ENCODE results near the gene SENP5. TPM values are rescaled to one million over a fixed set of nuclear protein-coding genes. Genes with fewer than 3 reads are reported as not detected.

SENP5 gene
- total and polyA plus RNA-seq, 2 experiments from 2014 or later: 16.8 to 37.9 TPM

DNA sequence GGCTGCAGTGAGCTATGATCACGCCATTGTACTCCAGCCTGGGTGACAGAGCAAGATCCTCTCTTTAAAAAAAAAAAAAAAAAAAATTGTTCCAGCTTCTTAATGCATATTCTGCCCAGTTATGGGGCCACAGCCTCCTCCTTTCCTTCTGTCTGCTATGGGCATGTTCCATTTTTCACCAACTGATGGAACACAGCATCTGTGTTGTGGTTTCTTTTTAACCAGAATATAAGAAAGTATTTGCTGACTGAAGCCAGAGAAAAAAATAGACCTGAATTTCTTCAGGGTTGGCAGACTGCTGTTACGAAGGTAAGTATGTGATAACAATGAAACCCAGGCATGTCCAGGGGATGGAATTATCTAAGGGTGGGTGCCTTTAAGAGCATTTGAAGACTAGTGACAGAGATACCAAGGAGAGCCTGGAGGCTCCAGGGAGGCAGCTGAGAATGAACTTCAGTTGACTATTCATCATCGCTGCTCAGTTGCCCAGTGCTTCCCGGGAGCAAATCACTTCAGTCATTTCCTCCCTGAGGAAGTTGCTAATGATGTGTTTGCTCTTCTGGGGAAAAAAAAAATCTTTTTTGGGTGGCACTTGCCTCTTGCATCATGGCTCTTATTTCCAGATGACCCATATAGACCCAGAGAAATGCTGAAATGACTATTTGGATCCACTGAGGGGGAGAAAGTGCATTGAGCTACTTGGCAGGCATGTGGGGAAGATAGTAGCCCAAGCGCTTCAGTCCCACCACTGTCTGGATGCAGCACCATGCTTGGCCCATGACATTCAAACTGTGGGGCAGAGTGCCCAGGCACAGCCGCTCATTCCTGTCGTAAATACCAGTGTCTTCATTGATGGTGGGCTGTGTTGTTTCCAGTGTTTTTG, 60.1 kb downstream of the SENP5 start:
- WGBS (ENCODE audit: low lambda C conversion rate, missing lambda C conversion rate): 94% methylated on average over 7 of the region's 7 CpGs
- Histone ChIP-seq H3K9me2 (replicated peaks; ENCODE audit: insufficient read depth) (no peaks in the 10 kb centered on the region), H3K4me1 (ENCODE audit: insufficient read depth) (no peaks in the 10 kb centered on the region), H3K9me3 (ENCODE audit: low read depth) (no peaks in the 10 kb centered on the region), H2AFZ (no peak overlapping the region), H4K20me1 (ENCODE audit: insufficient read depth, poor library complexity, severe bottlenecking) (no peaks in the 10 kb centered on the region), H3K27me3 (no peaks in the 10 kb centered on the region), H3K4me3 (no peak overlapping the region), H3K27ac (no peak overlapping the region), H3K4me2 (no peak overlapping the region), H3K79me2 (no peaks in the 10 kb centered on the region), H3K36me3 (replicated peaks; ENCODE audit: insufficient read depth, low read depth) (peaks cover 5% of the 10 kb centered on the region)
- TF ChIP-seq, protein P1, sequence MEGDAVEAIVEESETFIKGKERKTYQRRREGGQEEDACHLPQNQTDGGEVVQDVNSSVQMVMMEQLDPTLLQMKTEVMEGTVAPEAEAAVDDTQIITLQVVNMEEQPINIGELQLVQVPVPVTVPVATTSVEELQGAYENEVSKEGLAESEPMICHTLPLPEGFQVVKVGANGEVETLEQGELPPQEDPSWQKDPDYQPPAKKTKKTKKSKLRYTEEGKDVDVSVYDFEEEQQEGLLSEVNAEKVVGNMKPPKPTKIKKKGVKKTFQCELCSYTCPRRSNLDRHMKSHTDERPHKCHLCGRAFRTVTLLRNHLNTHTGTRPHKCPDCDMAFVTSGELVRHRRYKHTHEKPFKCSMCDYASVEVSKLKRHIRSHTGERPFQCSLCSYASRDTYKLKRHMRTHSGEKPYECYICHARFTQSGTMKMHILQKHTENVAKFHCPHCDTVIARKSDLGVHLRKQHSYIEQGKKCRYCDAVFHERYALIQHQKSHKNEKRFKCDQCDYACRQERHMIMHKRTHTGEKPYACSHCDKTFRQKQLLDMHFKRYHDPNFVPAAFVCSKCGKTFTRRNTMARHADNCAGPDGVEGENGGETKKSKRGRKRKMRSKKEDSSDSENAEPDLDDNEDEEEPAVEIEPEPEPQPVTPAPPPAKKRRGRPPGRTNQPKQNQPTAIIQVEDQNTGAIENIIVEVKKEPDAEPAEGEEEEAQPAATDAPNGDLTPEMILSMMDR (IDR thresholded peaks at IDR 0.05; ENCODE audit: poor library complexity): no peak
- TF ChIP-seq EZH2phosphoT487 (IDR thresholded peaks at IDR 0.05; ENCODE audit: low read depth, severe bottlenecking, unreplicated experiment): no peak
- no peak for TF ChIP-seq EZH2 (IDR thresholded peaks at IDR 0.05; ENCODE audit: borderline replicate concordance)
- no peak for DNase-seq (ENCODE audit: low spot score)

DNA sequence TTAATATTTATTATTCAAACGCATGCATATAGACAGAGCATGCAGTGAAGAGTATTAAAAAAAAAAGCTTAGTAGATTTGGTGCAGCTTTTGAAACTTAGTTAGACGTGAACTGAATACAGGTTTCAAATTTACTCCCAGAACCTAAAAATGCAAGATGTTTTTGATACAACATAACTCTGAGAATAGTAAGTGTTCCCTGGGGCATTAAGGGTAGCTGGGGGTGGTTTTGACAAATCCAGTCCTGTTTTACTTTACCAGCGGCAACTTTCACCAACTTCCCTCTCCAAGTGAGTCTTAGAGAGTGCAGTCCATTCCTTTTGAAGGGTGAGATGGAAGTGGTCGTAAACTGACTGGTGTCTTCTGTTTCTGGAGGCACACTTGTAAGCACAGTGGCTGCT, 63.4 kb downstream of the SENP5 start:
- Histone ChIP-seq H3K4me1 (ENCODE audit: insufficient read depth) (no peaks in the 10 kb centered on the region), H3K4me2 (no peak overlapping the region), H3K27me3 (no peaks in the 10 kb centered on the region), H2AFZ (no peak overlapping the region), H3K4me3 (no peak overlapping the region), H3K36me3 (replicated peaks; ENCODE audit: insufficient read depth, low read depth) (no peaks in the 10 kb centered on the region), H4K20me1 (ENCODE audit: insufficient read depth, poor library complexity, severe bottlenecking) (no peaks in the 10 kb centered on the region), H3K79me2 (no peaks in the 10 kb centered on the region), H3K9me2 (replicated peaks; ENCODE audit: insufficient read depth) (no peaks in the 10 kb centered on the region), H3K9me3 (ENCODE audit: low read depth) (no peaks in the 10 kb centered on the region), H3K27ac (no peak overlapping the region)
- TF ChIP-seq EZH2phosphoT487 (IDR thresholded peaks at IDR 0.05; ENCODE audit: low read depth, severe bottlenecking, unreplicated experiment) (no peak), EZH2 (IDR thresholded peaks at IDR 0.05; ENCODE audit: borderline replicate concordance) (no peak)
- TF ChIP-seq, protein P1 (IDR thresholded peaks at IDR 0.05; ENCODE audit: poor library complexity): no peak
- DNase-seq (ENCODE audit: low spot score): no peak
- WGBS (ENCODE audit: low lambda C conversion rate, missing lambda C conversion rate): 97% methylated on average over 4 of the region's 4 CpGs

DNA sequence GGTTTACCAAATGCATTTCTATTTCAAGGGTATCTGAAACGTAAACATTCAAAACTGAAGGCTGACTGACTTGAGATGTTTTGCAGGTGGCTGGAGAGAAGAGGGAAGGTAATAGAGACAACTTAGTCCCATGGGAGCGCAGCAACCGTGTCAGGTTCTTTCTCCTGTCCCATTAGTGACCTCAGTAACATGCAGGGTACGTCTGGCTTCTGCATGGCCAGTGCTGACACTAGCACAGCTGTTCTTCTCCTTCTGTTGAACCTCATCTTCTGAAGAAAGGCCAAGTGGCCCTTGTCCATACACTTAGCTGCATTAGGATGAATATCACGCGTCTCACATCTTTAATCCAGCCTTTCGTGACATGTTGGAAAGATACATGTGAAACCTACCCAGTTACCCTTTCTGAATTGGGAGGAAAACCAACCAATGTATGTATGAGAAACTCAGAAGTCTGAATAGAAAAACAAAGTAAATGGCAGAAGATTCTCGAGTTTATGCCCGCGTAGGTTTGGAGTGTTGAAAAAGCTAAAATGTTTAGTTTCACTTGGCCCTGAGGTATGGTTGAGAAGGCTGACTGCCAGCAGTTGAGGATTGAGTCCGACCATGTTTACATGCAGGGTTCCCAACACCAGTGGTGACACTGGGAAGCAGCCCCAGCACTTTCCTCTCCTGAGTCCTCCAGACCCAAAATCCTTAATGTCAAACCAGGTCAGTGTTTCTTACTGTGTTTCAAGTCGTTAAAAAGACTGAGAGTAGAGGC, 64.3 kb downstream of the SENP5 start:
- no peak overlapping the region for H3K4me3 ChIP-seq
- H3K27ac ChIP-seq: no peak overlapping the region
- H3K36me3 ChIP-seq (replicated peaks; ENCODE audit: insufficient read depth, low read depth): no peaks in the 10 kb centered on the region
- WGBS (ENCODE audit: low lambda C conversion rate, missing lambda C conversion rate): 96% methylated on average over 12 of the region's 12 CpGs
- H3K4me2 ChIP-seq: no peak overlapping the region
- no peak for TF ChIP-seq EZH2 (IDR thresholded peaks at IDR 0.05; ENCODE audit: borderline replicate concordance)
- no peak for TF ChIP-seq EZH2phosphoT487 (IDR thresholded peaks at IDR 0.05; ENCODE audit: low read depth, severe bottlenecking, unreplicated experiment)
- H3K9me2 ChIP-seq (replicated peaks; ENCODE audit: insufficient read depth): no peaks in the 10 kb centered on the region
- no peaks in the 10 kb centered on the region for H3K4me1 ChIP-seq (ENCODE audit: insufficient read depth)
- H3K9me3 ChIP-seq (ENCODE audit: low read depth): no peaks in the 10 kb centered on the region
- peaks cover 2% of the 10 kb centered on the region for H3K79me2 ChIP-seq
- no peaks in the 10 kb centered on the region for H4K20me1 ChIP-seq (ENCODE audit: insufficient read depth, poor library complexity, severe bottlenecking)
- H3K27me3 ChIP-seq: no peaks in the 10 kb centered on the region
- no peak overlapping the region for H2AFZ ChIP-seq
- DNase-seq (ENCODE audit: low spot score): no peak

DNA sequence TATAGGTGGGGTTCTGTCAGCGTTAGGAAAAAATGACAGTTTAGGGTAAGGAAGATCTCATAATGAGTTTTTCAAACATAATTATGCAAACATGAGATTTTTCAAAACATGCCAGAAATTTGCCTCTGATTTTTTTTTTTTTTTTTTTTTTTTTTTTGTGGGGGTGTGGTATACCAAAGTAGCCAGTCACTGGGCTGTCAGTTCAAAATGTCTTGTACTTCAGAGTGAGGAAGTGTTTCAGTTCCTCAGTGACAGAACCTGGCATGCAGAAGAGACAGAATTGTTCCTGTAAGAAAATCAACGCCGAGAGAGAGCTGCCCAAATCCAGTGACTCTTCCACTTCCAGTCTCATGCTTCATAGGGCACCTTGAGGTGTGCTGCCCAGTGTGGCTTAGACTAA, 64.9 kb downstream of the SENP5 start:
- Histone ChIP-seq H3K9me2 (replicated peaks; ENCODE audit: insufficient read depth) (no peaks in the 10 kb centered on the region), H3K27me3 (no peaks in the 10 kb centered on the region), H3K79me2 (peaks cover 2% of the 10 kb centered on the region), H3K4me3 (no peak overlapping the region), H2AFZ (no peak overlapping the region), H3K36me3 (replicated peaks; ENCODE audit: insufficient read depth, low read depth) (no peaks in the 10 kb centered on the region), H3K4me2 (no peak overlapping the region), H3K4me1 (ENCODE audit: insufficient read depth) (no peaks in the 10 kb centered on the region), H4K20me1 (ENCODE audit: insufficient read depth, poor library complexity, severe bottlenecking) (no peaks in the 10 kb centered on the region), H3K27ac (no peak overlapping the region), H3K9me3 (ENCODE audit: low read depth) (no peaks in the 10 kb centered on the region)
- WGBS (ENCODE audit: low lambda C conversion rate, missing lambda C conversion rate): 95% methylated on average over 3 of the region's 3 CpGs
- DNase-seq (ENCODE audit: low spot score): no peak
- TF ChIP-seq EZH2phosphoT487 (IDR thresholded peaks at IDR 0.05; ENCODE audit: low read depth, severe bottlenecking, unreplicated experiment): no peak
- TF ChIP-seq, protein P1 (IDR thresholded peaks at IDR 0.05; ENCODE audit: poor library complexity): no peak
- TF ChIP-seq EZH2 (IDR thresholded peaks at IDR 0.05; ENCODE audit: borderline replicate concordance): no peak
